Measurements from ENCODE around the gene GPI. TPM values are rescaled to one million over a fixed set of nuclear protein-coding genes. Genes with fewer than 3 reads are reported as not detected.
A peak's percentile ranks its signal among the peaks of the same experiment; 100 is the strongest.

Gene GPI
- total and polyA plus RNA-seq, 2 of the 13 experiments (the other 11 are each of a cell fraction or from before 2014, with no cell fraction given) = 147 to 167 TPM

DNA sequence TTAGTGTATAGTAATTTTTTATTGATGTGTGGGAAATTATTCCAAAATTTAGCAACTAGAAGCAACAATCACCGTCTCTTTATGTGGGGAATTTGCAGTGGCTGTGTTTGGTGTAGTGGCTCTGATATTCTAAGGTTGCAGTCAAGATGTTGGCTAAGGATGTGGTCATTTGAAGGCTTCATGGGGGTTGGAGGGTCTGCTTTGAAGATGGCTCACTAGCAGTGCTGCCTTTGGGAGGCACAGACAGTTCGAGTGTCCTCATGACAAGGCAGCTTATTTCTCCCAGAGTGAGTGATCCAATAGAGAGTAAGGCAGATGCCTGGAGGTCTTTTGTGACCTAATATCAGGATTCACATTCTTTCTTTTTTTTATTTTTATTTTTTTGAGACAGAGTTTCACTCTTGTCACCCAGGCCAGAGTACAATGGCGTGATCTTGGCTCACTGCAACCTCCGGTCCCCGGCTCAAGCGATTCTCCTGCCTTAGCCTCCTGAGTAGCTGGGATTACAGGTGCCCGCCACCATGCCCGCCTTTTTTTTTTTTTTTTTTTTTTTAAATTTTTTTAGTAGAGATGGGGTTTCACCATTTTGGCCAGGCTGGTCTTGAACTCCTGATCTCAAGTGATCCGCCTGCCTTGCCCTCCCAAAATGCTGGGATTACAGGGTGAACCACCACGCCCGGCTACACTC, 8.7 kb downstream of the GPI start (continued):
- no peak for TF ChIP-seq ZNF142 (CRISPR knock-in tag; IDR thresholded peaks at IDR 0.05)
- TF ChIP-seq ZNF570 (CRISPR knock-in tag; IDR thresholded peaks at IDR 0.05; ENCODE audit: borderline replicate concordance) = no peak
- TF ChIP-seq ZSCAN31 (CRISPR knock-in tag; IDR thresholded peaks at IDR 0.05; ENCODE audit: low read depth) = no peak
- TF ChIP-seq ZNF235 (CRISPR knock-in tag; IDR thresholded peaks at IDR 0.05; ENCODE audit: borderline replicate concordance) = no peak
- no peak for TF ChIP-seq NR2F6 (IDR thresholded peaks at IDR 0.05)
- no peak for TF ChIP-seq NR2F6 (CRISPR knock-in tag; IDR thresholded peaks at IDR 0.05)

DNA sequence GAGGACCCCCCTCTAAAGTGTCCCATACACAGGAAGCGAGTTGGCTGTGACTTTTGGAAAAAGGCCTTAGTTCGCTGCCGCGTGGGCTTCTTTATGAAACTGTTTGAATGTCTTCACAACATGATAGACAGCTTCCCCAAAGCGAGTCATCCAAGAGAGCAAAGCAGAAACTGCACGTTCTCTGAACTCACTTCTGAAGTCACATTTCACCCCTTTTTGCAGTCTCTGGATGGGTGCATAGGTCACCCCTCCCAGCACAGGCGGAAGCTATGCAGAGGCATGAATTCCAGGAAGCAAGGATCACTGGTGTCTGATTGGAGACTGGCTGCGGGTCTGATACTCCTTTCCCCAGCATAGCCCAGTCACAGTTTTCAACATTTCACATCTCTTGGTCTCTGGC, 10.6 kb downstream of the GPI start:
- no peak overlapping the region for H2AFZ ChIP-seq (ENCODE audit: low read length)
- H3K9ac ChIP-seq (ENCODE audit: insufficient read depth, low read depth, low read length) = no peak overlapping the region
- no peaks in the 10 kb centered on the region for H3K27me3 ChIP-seq (ENCODE audit: control insufficient read depth in 1 of 2, insufficient read depth in 2 of 2, low read length in 2 of 2)
- CTCF ChIA-PET (ENCODE audit: low intra/inter-chr PET ratio, low total read pairs) = no interaction called here
- H3K36me3 ChIP-seq (replicated peaks in 1 of 2; ENCODE audit: control insufficient read depth in 1 of 2, insufficient read depth in 2 of 2, low read length in 2 of 2) = peaks cover 34 to 69% of the 10 kb centered on the region in 2 experiments
- H3K79me2 ChIP-seq (ENCODE audit: insufficient read depth, low read length) = peaks cover 16% of the 10 kb centered on the region
- no peaks in the 10 kb centered on the region for H3K9me3 ChIP-seq (ENCODE audit: low read length)
- H3K4me3 ChIP-seq (replicated peaks in 1 of 3; ENCODE audit: insufficient read depth in 1 of 3, low read depth in 2 of 3, low read length in 3 of 3) = no peak overlapping the region
- in situ Hi-C loops (cut with HindIII; ENCODE audit: extremely low pct_ligation_motif_present, low pct_unique_long_range_greater_than_20kb) = no loop called here
- peak; percentile 48; the same call in 1 of the 3 replicates for ATAC-seq
- no peak for FAIRE-seq
- H3K27ac ChIP-seq (ENCODE audit: extremely low read length, insufficient read depth, low read length) = no peak overlapping the region
- POLR2A ChIA-PET = interaction anchor here (1.7 kb wide), 1 partner anchor 10 kb away, joined by 4 read pairs; the partner anchor contains the start of gene GPI
- no peak overlapping the region for H3K4me2 ChIP-seq (ENCODE audit: low read depth, low read length)
- intact Hi-C loops (cut with micrococcal nuclease; ENCODE audit: unreplicated experiment) = no loop called here
- TF ChIP-seq MIXL1 (CRISPR knock-in tag; IDR thresholded peaks at IDR 0.05) (no peak), TEAD3 (CRISPR knock-in tag; optimal IDR thresholded peaks at IDR 0.05; ENCODE audit: borderline replicate concordance) (peak; percentile 55), HMG20A (CRISPR knock-in tag; IDR thresholded peaks at IDR 0.05; ENCODE audit: borderline replicate concordance) (no peak), ZBTB21 (CRISPR knock-in tag; IDR thresholded peaks at IDR 0.05) (peak; percentile 64; the same call in 1 of the 2 replicates)
- 88% methylated on average over 8 of the region's 8 CpGs for WGBS (ENCODE audit: low lambda C conversion rate)
- H4K20me1 ChIP-seq (ENCODE audit: insufficient read depth, low read length) = 0 out of 2 replicates have a peak, but pooled peaks cover 7% of the 10 kb centered on the region
- peaks cover 25% of the 10 kb centered on the region for H3K4me1 ChIP-seq (ENCODE audit: insufficient read depth, low read length)
- DNase-seq (ENCODE audit: low spot score) = no peak
- no TSS peak for BruUV-seq (replicated peaks)
